ENCODE results near the gene PEX19.

The PEX19 gene

DNA sequence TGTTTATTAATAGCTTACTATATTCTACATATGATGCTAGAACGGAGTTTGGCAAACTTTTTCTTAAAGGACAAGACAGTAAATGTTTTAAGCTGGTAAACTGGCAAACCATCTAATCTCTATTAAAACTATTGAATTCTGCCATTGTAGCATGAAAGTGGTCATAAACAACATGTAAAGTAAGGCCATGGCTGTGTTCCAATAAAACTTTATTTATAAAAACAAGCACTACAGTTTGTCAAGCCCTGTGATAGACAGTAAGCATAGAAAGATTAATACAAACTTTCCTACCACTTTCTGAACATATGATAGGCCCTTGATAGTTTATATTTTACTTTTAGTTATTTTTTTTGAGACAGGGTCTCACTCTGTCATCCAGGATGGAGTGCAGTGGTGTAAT is 57.4 kb downstream of the PEX19 start:
- Histone ChIP-seq H3K27ac (ENCODE audit: low read depth, low read length) (no peak overlapping the region), H3K36me3 (ENCODE audit: insufficient read depth, low read length) (peaks cover 79% of the 10 kb centered on the region), H3K4me3 (ENCODE audit: low read depth in 1 of 2, low read length in 2 of 2) (no peak overlapping the region)

DNA sequence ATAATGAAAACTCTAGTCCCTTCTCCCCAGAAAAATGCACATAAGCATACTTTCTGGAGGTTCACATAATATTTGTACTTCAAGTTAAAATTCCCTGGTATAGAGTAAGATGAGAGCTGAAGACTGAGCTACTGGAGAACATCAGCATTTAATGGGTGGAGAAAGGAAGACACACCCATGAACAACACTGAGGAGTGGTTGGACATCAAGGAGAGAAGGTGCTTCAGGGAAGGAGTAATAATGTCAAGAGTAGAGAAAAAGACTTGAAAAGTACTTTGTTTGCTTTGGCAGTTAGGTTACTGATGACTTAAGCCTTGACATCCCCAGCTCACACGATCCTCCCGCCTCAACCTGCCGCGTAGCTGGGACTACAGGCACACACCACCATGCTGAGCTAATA is 57.9 kb downstream of the PEX19 start:
- Histone ChIP-seq H3K27ac (ENCODE audit: low read depth, low read length) (no peak overlapping the region), H3K4me1 (ENCODE audit: insufficient read depth, low read length) (no peaks in the 10 kb centered on the region)

More for the DNA sequence above, 57.4 kb downstream of the PEX19 start:
- no peaks in the 10 kb centered on the region for H3K27me3 ChIP-seq (ENCODE audit: control insufficient read depth in 1 of 2, insufficient read depth in 2 of 2, low read length in 2 of 2)
- H3K9me3 ChIP-seq (ENCODE audit: low read length) = no peaks in the 10 kb centered on the region
- H3K9ac ChIP-seq (ENCODE audit: low read length) = no peak overlapping the region
- H3K4me1 ChIP-seq (ENCODE audit: insufficient read depth, low read length) = no peaks in the 10 kb centered on the region

More for the DNA sequence above, 57.9 kb downstream of the PEX19 start:
- H3K4me3 ChIP-seq (ENCODE audit: low read depth in 1 of 2, low read length in 2 of 2) = no peak overlapping the region
- H3K9ac ChIP-seq (ENCODE audit: low read length) = no peak overlapping the region
- no peaks in the 10 kb centered on the region for H3K27me3 ChIP-seq (ENCODE audit: control insufficient read depth in 1 of 2, insufficient read depth in 2 of 2, low read length in 2 of 2)
- peaks cover 84% of the 10 kb centered on the region for H3K36me3 ChIP-seq (ENCODE audit: insufficient read depth, low read length)
- no peaks in the 10 kb centered on the region for H3K9me3 ChIP-seq (ENCODE audit: low read length)

All from muscle layer of colon (tissue), 2 donors.